Upper lobe of left lung (tissue), 4 donors: ENCODE results near the gene DOK4.

Experiments used
- POLR2AphosphoS5 ChIP-seq, 2 donors: sonication (generic); formaldehyde crosslinking; IDR thresholded peaks; one replicate each; pipeline ENCODE4 v1.5.1; 2017; ENCODE audit warnings: antibody characterized with exemption in 2 of 2
- TF ChIP-seq, protein P1 (sequence below), 6 experiments: fragments of 450-650 bp in 4 of 6; fragments of 200-600 bp in 2 of 6; sonication (generic) in 2 of 6; IDR thresholded peaks; one replicate each; pipeline ENCODE4 v1.5.1; 2016 to 2019; ENCODE audit warnings: antibody characterized with exemption in 6 of 6

DNA sequence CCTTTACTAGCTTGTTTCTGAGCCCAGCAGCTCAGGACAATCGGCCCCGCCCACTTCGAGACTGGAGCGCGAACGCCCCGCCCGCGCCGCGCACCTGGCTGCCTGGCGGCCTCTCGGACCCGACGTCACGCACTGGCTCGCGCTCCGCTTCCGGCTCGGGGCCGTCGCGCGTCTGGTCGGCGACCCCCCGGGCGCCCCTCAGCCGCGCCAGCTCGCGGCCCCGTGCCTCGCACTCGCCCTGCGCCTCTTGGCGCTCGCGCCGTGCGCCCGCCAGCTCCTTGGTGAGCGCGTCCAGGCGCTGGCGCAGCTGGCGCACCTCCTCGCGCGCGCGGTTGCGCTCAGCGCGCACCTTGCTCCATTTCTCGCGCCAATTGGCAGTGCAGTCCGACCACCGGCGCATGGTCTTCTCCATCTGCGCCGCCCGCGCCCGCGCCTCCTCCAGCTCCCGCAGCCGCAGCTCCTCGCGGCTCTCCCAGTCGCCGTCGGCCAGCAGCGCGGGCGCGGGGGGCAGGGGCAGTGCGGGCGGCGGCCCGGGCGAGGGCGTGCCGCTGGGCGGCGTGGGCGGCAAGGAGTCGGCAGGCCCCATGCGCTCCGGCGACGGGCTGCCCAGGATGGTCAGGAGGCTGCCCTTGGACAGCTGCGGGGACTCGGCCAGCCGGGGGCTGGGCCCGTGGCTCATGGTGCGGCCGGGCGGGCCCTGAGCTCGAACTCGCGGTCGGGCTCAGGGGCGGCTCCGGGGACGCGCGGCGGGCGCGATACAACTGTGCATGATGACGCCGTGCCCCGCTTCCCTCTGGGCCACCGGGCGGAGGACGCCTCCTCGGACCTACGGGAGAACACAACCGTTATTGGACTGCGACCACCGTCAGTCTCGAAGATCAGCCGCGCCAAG, 42.5 kb upstream of the DOK4 start:
- TF ChIP-seq, protein P1, sequence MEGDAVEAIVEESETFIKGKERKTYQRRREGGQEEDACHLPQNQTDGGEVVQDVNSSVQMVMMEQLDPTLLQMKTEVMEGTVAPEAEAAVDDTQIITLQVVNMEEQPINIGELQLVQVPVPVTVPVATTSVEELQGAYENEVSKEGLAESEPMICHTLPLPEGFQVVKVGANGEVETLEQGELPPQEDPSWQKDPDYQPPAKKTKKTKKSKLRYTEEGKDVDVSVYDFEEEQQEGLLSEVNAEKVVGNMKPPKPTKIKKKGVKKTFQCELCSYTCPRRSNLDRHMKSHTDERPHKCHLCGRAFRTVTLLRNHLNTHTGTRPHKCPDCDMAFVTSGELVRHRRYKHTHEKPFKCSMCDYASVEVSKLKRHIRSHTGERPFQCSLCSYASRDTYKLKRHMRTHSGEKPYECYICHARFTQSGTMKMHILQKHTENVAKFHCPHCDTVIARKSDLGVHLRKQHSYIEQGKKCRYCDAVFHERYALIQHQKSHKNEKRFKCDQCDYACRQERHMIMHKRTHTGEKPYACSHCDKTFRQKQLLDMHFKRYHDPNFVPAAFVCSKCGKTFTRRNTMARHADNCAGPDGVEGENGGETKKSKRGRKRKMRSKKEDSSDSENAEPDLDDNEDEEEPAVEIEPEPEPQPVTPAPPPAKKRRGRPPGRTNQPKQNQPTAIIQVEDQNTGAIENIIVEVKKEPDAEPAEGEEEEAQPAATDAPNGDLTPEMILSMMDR (IDR thresholded peaks at IDR 0.05) = no peak
- no peak for TF ChIP-seq POLR2AphosphoS5 (IDR thresholded peaks at IDR 0.05)
